ENCODE data around the gene ZNF282.
"Not testable (repeated sequence)": the region's sequence is repeated elsewhere in the genome, so short reads cannot be mapped to it uniquely, and the experiment has no call there.

Gene ZNF282

DNA sequence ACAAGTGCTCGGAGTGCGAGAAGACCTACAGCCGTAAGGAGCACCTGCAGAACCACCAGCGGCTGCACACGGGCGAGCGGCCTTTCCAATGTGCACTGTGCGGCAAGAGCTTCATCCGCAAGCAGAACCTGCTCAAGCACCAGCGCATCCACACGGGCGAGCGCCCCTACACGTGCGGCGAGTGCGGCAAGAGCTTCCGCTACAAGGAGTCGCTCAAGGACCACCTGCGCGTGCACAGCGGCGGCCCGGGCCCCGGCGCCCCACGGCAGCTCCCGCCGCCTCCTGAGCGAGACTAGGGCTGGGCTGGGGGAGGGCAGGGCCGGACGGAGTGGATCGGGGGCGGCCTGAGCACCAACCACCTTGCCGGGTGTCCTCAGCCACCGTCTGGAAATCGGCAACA is 29.0 kb downstream of the ZNF282 start:
- no peak for DNase-seq (ENCODE audit: low read depth in 3 of 3)

GRCh38 chr7:149225106-149225505 is 29.8 kb downstream of the ZNF282 start:
- no peak for DNase-seq (ENCODE audit: low read depth in 3 of 3)

DNA sequence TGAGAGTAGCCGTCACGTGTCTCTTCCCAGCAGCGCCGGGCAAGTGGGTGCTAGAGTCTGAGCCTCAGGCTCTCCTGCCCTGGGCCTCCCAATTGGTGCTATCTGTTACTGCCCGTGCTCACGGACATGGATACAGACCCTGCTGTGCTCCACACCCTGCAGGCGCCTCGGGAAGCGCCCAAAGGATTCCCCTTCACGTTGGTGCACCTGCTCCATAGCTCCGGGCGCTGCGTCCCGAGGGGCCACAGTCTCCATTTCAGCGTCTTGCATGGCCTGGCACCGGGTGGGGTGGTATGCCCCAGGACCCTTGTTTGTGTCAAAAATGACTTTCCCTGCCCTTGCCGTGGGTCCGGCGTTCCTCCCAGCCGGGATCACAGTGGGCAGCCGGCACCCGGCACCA is 30.3 kb downstream of the ZNF282 start:
- DNase-seq (ENCODE audit: low read depth in 3 of 3), result no peak

DNA sequence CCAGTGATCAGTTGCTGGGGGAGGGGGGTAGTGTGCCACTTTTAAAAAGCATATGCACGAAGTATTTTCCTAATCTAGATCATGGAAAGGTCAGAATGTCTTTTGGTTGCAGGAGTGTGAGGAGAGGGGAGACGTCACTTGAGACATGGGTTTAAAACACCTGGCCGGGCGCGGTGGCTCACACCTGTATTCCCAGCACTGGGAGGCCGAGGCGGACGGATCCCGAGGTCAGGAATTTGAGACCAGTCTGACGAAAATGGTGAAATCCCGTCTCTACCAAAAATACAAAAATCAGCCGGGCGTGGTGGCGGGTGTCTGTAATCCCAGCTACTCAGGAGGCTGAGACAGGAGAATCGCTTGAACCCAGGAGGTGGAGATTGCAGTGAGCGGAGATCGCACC is 31.0 kb downstream of the ZNF282 start:
- not testable (repeated sequence) for DNase-seq (ENCODE audit: low read depth in 3 of 3)

- DNase-seq (ENCODE audit: low read depth in 3 of 3), result no peak
Measured at GRCh38 chr7:149226840-149227494, 31.6 kb downstream of the ZNF282 start.

DNA sequence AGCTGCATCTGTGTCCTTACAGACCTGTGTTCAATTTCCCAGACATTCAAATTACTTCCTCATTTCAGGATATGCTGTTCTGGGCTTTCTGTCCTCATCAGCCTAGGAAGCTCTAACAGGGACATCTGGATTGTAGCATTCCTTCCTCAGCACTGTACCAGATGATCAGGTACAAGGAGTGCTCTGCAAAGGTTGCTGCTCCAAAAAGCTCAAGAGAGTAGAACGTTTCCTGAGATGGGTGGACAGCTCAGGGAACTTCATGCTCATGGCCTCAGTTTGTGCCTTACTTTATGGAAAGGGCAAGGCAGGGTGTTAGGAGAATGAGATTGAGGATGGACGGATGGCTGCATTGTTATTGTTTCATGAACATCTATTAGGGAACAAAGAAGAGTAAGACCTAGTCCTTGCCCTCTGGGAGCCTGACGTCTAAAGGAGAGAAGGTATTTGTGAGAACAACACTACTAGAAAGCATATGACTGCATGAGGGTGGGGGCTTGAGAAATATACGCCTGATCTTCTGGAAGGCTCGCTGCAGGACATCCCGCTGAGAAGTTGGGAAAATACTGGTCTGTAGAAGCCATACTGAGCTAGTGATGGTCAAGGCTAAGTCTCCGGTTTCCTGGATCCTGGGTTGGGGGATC is 33.6 kb downstream of the ZNF282 start:
- DNase-seq (ENCODE audit: low read depth in 3 of 3), result no peak

DNA sequence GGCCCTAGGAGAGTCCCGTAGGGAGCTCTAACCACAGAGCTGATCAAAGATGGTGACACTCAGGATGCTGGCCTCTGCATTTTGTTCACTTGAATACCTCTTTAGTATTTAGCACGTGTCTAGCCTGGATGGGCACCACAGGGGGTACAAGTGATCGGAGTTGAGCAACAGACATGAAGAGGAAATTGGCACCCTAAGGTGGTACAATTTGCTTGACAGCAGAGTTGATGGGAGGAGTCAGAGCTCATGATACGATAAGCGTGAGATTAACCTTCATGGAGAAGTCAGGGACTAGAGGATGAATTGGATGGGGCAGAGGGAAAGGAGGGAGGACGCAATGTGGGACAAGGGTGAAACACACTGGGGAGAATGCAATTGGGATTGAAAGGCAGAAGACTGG is 34.2 kb downstream of the ZNF282 start:
- no peak for DNase-seq (ENCODE audit: low read depth in 3 of 3)

- no peak for DNase-seq (ENCODE audit: low read depth in 3 of 3)
Measured at GRCh38 chr7:149232362-149232761, 37.0 kb downstream of the ZNF282 start.

- peak in 1 of 3 donors; percentile 16 for DNase-seq (ENCODE audit: low read depth in 3 of 3)
Measured at GRCh38 chr7:149233655-149234204, 38.4 kb downstream of the ZNF282 start.

DNA sequence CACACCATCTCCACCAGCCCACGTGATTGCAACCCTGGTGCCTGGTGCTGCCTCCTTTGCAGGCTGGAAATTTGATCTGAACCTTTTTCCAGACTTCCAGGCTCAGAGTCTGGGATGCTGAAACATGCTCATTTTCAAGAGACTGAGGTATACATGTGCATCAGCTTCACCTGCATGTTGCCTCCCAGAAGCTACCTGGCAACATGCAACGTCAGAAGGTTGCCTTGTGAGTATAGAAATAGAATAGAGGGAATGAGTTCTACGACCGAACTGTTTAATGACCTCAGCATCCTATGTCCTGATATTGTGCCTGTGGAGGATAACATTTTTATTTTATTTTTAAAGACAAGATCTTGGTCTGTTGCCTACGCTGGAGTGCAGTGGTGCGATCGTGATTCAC is 42.2 kb downstream of the ZNF282 start:
- no peak for DNase-seq (ENCODE audit: low read depth in 3 of 3)

DNA sequence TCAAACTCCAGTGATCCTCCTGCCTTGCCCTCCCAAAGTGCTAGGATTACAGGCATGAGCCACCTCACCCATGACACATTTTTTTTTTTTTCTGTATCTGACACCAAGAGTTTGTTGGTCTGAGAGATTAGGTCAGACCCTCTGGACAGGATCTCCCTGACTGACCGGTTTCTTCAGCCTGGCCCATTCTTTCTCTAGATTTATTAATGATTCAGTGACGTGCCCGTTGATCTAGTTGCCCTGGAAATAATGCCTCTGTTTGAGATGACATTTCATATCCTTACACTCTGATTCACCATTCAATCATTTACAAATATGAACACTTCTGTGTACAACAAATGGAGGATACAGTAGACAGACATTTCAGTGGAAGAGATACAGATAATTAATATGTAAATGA is 42.7 kb downstream of the ZNF282 start:
- DNase-seq (ENCODE audit: low read depth in 3 of 3), result no peak

DNA sequence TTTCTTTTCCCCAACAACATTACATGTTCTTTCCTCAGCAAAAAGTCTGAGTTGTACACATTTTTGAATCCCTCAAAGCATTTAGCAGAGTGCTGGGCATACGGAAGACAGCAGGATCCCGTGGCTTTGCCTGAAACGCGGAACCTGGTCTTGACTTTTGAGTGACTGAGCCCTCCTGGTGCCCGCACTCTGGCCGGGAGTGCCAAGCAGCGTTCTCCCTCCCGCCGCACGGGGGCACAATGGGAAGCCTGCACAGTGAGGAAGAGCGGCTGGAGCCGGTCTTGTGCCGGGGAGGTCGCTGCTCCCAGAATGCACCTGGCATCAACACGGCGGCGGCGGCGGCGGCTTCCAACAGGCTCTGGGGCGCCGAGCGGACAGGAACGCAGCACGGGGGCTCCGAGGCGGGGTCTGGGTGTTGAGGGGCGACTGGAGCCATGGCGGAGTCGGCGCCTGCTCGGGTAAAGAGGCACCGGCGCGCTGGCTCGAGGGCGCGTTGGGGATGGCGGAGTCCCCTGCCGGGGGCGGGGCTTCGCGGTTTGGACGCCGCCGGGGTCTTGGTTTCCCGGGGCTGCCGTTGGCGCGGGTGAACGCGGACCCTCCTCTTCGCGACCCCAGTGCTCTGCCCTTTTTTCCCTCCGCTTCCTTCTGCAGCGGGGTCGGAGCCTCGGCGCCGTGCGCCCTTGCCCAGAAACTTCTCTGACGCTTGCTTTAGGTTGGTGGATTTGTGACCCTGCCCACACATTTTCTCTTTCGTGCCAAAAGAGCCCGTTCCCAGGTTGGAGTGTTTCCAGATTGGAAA is 44.2 kb downstream of the ZNF282 start, which contains the start of gene ZNF212:
Gene ZNF212, plus strand, starts transcription at position 307 of the 799 bp plus-strand sequence. Its CDS starts 128 bp downstream, at position 435.
- DNase-seq (ENCODE audit: low read depth in 3 of 3), result peak; percentile 81 to 83 (median 83)

DNA sequence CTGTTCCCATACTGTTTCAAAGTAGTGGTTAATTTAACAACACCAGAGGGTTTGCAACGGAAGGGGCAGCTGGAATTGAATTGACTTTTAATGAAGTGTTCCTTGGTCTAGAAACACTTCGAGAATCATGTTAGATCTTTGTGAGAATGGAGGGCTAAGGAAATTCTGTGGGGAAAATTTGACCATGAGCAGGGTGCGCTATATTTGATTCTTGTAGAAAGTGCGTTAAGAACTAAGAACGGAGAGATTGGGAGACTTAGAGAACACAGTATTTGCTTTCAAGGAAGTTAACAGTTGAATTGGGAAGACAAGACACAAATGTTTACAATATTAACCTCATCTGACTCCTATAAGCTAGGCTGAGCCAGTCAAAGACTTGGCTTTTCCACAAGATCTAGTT is 45.3 kb downstream of the ZNF282 start:
- no peak for DNase-seq (ENCODE audit: low read depth in 3 of 3)

DNA sequence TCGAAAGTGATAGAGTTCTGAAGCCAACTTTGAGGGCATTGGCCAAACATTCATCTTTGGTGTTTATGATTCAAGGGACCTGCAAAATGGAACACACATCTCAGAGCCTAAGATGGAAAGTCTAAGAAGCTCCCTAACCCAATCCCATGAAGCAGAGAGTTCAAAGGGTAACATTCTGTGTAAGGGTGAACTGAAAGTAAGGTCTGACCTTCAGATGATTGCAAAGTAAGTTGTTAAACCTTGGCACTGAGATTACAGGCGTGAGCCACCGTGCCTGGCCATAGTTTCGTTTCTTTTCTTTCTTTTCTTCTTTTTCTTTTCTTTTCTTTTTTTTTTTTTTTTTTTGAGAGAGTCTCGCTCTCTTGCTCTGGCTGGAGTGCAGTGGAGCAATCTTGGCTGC is 46.4 kb downstream of the ZNF282 start:
- no peak for DNase-seq (ENCODE audit: low read depth in 3 of 3)

DNA sequence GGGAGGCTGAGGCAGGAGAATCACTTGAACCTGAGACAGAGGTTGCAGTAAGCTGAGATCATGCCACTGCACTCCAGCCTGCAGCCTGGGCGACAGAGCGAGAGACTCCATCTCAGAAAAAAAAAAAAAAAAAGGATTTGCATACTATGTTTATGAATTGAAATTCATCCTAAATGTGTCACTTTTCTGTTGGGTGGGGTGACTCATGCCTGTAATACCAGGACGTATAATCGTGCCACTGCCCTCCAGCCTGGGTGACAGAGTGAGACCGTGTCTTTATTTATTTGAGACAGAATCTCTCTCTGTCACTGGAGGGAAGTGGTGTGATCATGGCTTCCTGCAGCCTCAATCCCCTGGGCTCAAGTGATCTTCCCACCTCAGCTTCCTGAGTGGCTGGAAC is 49.9 kb downstream of the ZNF282 start:
- DNase-seq (ENCODE audit: low read depth in 3 of 3), result peak in 2 of 3 donors; percentile 44 to 62

- DNase-seq (ENCODE audit: low read depth in 3 of 3), result no peak
Measured at GRCh38 chr7:149245744-149246143, 50.4 kb downstream of the ZNF282 start.

DNA sequence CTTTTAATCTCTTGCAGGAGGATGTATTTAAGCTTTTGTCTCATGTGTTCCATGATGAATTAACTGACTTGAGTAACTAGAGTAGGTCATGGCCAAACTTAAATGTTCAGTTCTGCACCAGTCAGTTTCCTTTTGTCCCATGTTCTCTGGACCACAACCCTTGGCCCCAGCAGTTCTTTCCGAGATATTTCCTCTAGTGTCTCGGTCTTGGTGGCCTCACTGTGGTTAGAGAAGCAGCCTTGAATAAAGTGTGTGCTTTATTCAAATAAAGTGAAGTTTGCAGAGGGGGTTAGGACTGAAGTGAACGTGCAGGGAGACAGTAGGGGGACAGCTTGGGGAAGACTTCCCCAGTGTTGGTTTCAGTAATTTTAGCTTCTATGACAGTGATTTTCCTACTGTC is 53.4 kb downstream of the ZNF282 start:
- DNase-seq (ENCODE audit: low read depth in 3 of 3), result peak in 1 of 3 donors; percentile 39

GRCh38 chr7:149250151-149250550 is 54.8 kb downstream of the ZNF282 start:
- not testable (repeated sequence) for DNase-seq (ENCODE audit: low read depth in 3 of 3)

DNA sequence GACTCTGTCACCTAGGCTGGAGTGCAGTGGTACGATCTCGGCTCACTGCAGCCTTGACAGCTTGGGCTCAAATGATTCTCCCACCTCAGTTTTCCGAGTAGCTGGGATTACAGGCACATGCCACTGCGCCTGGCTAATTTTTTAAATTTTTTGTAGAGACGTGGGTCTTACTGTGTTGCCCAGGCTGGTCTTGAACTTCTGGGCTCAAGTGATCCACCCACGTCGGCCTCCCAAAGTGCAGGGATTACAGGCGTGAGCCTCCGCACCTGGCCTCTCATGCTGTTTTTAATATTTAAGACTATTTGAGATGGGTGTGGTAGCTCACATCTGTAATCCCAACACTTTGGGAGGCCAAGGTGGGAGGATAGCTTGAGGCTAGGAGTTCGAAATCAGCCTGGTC is 56.2 kb downstream of the ZNF282 start:
- not testable (repeated sequence) for DNase-seq (ENCODE audit: low read depth in 3 of 3)

GRCh38 chr7:149252378-149252777 is 57.0 kb downstream of the ZNF282 start:
- DNase-seq (ENCODE audit: low read depth in 3 of 3), result no peak

DNA sequence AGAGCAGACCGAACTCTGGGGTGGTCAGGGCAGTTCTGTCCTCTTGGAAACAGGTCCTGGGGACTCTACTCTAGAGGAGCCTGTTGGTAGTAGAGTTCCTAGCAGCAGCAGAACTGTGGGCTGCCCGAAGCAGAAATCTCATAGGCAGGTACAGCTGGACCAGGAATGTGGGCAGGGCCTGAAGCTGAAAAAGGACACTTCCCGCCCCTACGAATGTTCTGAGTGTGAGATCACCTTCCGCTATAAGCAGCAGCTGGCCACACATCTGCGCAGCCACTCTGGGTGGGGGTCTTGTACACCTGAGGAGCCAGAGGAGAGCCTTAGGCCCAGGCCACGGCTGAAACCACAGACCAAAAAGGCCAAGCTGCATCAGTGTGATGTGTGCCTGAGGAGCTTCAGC is 58.3 kb downstream of the ZNF282 start:
- DNase-seq (ENCODE audit: low read depth in 3 of 3), result no peak

DNA sequence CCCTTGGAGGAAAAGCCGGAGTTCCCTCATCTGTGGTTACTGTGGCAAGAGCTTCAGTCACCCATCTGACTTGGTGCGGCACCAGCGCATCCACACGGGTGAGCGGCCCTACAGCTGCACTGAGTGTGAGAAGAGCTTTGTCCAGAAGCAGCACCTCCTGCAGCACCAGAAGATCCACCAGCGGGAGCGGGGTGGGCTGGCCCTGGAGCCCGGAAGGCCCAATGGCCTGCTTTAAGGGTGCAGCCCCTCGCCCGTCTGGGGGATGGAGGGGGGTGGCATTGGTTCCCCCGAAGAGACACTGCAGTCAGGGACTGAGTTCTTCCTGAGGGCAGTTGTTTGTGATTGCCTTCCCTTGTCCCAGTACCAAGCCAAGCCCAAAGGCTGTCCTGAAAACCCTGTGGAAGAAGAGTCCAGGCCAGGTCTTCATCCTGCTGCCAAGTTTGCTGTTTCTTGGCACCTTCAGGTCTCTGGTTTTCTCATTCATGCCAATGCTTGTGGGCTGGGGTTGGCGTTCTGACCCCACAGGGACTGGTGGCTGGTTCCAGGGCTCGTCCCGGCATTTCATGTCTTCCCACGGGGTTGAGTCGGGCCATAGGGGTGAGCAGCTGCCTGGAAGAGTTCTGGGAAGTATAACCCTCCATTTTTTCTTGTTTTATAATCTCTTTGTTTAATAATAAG is 59.0 kb downstream of the ZNF282 start:
- no peak for DNase-seq (ENCODE audit: low read depth in 3 of 3)

Data from stimulated activated CD4-positive, alpha-beta T cell treated with anti-CD3 and anti-CD28 coated beads, TNF-alpha, amount 100 ng/mL, for 48 hours (primary cell).